Measurements from ENCODE around the gene DMBT1. TPM values are rescaled to one million over a fixed set of nuclear protein-coding genes. Genes with fewer than 3 reads are reported as not detected.

The DMBT1 gene
- total RNA-seq, 1 donor from 2014 or later, result 0.16 TPM

DNA sequence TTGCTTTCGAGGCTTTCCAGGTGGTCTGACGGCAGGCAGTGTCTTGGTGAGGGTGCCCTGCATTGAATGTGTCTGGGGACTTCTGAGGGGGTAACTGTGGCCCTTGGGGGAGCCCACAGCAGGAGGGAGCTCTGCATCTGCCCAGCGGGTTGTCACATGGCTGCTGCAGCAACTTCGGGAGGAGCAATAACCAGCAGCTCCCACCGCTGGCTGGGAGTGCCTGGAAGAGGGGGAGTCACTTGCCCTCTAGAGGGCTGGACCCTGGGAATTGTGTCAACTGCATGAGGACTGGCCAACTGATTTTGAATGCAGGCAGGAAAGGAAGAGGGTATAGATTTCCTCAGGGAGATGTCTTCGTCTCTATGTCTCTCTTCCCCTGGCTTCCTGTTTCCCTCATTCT, 112.7 kb downstream of the DMBT1 start:
- DNase-seq, result no peak

- DNase-seq, result no peak
Measured at GRCh38 chr10:122673731-122674130, 113.2 kb downstream of the DMBT1 start.

DNA sequence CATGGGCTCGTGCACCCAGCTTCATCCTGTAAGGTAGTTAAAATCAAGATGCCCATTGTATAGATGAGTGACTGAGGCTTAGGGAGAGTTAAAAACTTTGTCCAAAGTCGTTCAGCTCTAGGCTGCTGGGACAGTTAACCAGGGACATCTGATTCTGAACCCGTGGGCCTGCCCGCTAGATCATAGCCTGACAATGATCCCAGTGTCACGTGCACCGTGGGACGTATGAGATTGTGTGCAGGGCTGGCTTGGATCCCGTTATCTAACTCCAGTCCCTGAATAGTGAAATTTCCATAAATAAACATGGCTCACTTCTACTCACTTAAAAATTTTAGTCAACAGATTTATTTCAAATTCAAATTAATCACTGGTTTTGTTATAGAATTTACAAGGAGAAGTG, 114.2 kb downstream of the DMBT1 start:
- DNase-seq, result no peak

DNA sequence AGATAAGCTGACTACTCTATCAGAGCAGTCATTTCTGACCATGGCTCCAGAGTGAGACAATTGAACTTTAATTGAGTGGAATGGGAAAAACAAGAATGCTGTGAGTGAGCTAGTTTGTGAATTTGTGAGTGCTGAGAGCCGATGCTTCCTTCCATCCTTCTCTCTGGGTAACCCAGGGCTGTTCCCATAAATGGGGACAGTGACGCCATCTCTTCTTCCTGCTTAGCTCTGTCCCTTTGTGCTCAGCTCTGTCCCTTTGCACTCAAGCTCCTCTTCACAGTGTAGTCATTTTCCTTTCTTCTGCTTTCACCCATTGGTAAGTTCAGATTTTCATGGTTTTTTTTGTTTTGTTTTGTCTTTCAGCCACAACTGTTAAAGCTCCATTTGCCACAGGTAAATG, 114.7 kb downstream of the DMBT1 start:
- DNase-seq, result no peak

DNA sequence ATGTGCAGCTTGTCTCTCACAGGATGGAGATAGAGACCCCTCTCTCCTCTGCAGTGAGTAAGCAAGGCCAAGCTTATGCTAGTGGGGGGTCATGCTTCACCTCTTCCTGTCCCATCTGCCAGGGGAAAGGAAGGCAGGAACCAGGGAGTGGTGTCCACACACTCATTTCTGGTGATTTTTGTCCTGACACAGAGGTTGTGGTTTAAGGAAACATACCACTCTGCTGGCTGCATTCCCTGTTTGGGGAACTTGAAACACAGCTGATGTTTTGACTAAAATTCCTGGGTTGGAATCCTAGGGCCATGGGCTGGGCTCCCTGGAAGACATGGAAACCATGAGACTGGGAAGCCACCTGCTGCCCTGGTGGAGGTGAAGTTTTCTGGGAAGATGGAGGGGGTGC, 117.7 kb downstream of the DMBT1 start:
- DNase-seq, result no peak

- DNase-seq, result no peak
Measured at GRCh38 chr10:122682522-122682921, 122.0 kb downstream of the DMBT1 start.

DNA sequence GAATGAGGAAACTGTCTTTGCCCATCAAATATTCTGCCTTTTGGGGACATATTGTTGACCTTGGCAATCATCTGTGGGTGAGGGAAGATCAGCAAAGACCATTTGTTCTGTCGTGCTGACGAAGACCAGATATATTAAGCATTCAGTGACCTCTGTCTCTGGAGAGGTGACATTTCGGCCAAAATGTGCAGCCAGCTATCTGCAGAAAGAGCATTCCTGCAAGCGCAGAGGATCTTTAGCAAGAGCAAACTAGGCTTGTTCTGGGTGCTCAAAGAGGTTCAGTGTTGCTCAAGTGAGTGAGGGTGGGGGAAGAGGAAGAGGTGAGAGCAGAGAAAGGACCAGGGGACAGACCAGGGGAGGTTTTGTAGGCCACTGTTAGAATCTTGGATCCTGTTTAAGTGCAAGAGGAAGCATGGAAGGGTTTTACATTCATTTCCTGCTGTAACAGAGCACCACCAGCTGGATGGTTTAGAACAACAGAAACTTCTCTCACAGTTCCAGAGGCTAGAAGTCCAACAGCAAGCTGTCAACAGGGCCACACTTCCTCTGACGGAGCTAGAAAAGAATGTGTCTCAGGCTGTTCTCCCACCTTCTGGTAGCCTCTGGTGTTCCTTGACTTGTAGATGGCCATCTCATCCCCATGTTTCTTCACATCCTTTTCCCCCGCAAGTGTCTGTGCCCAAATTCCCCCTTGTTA, 127.9 kb downstream of the DMBT1 start:
- DNase-seq, result no peak

DNA sequence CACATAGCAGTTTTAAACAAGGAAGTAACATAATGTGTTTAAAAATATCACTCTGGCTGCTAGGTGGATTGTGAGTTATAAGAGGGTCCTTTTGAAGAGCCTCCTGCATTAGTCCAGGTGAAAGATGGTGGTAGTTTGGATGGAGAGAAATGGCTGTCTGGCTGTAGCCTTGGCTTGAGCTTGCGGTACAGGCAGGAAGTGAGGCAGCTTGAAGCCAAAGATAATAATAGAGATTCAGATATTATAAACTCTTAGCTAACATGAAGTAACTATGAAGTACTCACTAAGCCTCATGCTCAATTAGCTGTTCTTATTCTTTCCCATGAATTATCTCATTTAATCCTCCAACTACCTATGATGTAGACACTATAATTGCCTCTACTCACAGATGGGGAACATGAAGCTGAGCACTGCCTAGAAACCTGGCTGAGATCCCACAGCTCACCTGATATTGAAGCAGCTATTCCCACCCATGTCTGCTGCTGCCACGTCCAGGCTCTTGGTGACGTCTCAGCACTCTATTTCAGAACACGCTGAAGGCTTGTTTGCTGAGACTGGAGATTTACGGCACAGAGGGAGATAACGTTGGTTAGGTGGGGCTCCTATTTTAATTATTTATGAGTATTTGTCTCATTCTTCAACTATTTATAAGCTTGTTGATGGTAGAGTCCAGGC, 128.7 kb downstream of the DMBT1 start:
- no peak for DNase-seq

DNA sequence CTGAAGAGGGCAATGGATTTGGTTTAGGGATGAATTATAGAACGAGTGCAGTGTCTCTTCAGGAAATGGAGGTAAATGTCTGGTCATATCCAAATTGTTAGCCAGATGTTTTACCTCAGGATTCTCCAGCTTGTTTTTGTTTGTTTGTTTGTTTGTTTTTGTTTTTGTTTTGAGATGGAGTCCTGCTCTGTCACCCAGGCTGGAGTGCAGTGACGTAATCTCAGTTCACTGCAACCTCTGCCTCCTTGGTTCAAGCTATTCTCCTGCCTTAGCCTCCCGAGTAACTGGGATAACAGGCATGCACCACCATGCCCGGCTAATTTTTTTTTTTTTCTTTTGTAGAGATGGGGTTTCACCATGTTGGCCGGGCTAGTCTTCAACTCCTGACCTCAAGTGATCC, 132.2 kb downstream of the DMBT1 start:
- DNase-seq, result no peak

Other genes starting within 250 kb of the DMBT1 start
- gene PLEKHA1, start 186.0 kb upstream of the DMBT1 start, total RNA-seq, result 40.6 TPM
- gene ARMS2, start 106.1 kb upstream of the DMBT1 start, total RNA-seq, result not detected
- gene HTRA1, start 99.2 kb upstream of the DMBT1 start, total RNA-seq, result 58.5 TPM
- not detected for gene C10orf120, start 139.1 kb downstream of the DMBT1 start, total RNA-seq

Data from occipital lobe (tissue), 2 donors.